NCI-H2107 treated with DMSO at 0.1 percent for 48 hours (cell line): Measurements from ENCODE around the gene ZCCHC7.
"Not testable (repeated sequence)": the region's sequence is repeated elsewhere in the genome, so short reads cannot be mapped to it uniquely, and the experiment has no call there.

Experiments
- DNase-seq: peaks from one replicate; lab custom pipeline; 2025; ENCODE audit not compliant: unreplicated experiment; lab: John Stamatoyannopoulos, UW

ZCCHC7 gene

DNA sequence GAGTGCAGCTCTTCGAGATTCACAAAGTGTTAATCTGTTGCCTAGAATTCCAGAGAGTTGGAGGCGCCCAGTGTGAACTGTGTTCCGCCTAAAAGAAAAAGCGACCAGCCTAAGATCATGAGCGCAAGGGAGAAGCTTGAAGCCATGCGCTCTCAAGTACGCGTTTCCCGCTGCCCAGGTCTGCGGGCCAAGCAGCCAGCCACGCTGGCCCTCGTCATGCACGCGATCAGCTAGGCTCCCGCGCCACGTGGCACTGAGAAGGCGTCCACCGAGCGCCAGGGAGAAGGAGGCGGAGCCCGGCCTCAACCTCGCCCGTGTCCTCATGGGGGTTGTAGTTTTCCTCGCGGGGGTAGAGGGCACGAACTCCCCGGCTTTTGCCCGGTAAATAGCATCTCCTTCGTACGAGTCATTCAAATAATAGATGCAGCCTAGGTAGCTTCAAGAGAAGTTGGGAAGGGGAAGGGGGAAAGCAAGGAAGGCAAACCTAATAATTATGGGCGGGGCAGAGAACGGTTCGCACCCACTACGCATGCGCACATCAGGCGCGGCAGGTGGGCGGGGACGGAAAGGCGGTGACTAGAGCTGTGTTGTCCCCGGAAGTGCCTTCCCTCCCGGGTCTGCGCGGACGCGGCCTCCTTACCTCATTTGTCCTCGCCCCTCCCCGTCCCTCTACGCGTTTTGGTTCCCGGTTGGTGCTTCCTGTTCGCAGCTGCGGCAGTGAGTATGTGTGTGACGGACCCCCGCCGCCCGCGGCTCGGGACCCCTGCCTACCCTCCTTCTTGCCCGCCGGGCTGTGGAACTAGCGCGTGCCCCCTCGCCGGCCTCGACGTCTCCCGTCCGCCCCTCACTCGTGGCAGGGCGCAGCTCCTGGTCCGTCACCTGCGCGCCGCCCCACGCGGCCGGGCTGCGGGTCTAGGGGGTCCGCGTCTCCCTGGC lies at the start of gene ZCCHC7:
Gene ZCCHC7, plus strand, starts transcription at position 668 of the 936 bp plus-strand sequence.
- DNase-seq = peak; percentile 84

DNA sequence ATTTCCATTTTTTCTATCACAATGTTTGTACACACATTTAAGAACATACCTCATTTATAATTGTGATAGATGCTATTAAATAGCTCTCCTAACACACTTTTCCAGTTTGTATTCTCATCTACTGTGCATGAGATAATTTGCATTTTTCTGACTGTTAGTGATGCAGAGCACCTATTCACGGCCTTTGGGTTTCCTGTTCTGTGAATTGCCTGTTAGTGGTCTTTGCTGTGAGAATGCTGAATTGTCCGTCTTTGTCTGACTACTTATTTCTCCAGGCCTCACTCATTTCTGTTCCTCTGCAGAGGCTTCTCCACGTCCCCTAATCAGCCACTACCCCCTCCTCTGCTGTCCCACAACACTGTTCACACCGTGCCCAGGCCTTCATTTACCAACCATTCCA lies 45.6 kb upstream of the ZCCHC7 start:
- DNase-seq = not testable (repeated sequence)

DNA sequence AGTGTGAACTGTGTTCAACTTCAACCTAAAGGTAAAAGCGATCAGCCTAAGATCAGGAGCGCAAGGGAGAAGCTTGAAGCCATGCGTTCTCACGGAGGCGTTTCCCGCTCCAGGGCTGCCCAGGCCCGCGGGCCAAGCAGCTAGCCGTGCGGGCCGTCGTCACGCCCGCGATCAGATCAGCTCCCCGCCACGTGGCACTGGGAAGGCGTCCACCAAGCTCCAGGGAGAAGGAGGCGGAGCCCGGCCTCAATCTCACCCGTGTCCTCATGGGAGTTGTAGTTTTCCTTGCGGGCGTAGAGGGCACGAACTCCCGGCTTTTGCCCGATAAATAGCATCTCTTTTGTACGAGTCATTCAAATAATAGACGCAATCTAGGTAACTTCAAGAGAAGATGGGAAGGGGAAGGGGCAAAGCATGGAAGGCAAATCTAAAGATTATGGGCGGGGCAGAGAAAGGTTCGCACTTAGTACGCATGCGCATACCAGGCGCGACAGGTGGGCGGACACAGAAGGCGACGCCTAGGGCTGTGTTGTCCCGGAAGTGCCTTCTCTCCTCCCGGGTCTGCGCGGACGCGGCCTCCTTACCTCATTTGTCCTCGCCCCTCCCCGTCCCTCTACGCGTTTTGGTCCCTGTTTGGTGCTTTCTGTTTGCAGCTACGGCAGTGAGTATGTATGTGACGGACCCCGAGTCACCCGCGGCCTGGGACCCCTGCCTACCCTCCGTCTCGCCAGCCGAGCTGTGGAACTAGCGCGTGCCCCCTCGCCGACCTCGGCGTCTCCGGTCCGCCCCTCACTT lies 40.8 kb upstream of the ZCCHC7 start:
- peak; percentile 98 for DNase-seq

DNA sequence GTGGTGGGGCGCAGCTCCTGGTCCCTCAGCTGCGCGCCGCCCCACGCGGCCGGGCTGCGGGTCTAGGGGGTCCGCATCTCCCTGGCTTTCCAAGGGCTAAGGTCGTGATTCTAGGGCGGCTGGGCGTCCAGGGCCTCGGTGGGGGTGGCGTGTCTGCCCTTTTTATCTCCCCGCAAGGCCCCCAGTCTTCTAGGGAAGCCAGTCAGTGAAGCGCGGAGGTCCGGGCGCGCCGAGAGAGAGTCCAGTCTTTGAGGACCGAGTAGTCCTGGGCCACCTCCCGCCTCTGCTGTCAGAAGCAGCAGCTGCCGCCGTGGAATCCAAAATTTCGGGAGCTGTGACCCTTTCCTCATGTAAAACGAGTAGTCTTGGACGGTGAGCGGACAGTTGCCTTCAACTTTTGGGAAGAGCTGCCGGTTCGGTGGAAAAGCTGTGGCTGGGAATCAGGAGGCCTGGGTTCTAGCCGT lies 40.2 kb upstream of the ZCCHC7 start:
- DNase-seq = not testable (repeated sequence)

DNA sequence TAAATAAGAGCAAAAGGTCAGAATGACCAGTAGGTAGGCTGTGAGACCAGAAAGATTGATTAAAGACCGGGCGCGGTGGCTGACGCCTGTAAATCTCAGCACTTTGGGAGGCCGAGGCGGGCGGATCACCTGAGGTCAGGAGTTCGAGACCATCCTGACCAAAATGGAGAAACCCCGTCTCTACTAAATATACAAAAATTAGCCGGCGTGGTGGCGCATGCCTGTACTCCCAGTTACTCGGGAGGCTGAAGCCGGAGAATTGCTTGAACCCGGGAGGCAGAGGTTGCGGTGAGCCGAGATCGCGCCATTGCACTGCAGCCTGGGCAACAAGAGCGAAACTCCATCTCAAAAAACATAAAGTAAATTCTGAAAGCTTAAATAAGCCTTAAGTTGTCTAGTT lies 38.9 kb upstream of the ZCCHC7 start:
- not testable (repeated sequence) for DNase-seq

DNA sequence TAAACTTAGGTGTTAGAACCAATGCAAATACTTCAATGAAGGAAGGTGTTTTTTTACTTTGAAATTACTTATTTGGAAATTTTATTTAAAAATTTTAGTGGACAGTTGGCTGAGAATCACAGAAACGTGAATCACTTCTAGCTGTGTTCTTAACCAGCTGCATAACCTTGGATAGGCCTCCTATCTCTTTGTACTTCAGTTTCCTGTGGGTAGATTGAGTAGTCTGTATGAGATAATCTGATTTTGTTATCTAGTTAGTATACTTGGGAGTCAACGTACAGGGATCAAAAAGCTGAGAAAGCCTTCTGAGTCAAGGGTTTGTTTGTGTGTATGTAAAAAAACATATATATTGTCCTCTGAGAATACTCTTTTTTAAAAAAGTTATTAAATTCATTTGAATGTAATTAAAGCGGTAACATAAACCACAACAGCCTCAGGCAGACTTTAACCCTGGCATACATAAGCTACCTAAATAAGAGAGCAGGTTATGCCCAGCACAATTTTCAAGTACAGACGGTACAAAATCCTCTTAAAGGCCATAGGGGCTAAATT lies 38.1 kb upstream of the ZCCHC7 start:
- no peak for DNase-seq

DNA sequence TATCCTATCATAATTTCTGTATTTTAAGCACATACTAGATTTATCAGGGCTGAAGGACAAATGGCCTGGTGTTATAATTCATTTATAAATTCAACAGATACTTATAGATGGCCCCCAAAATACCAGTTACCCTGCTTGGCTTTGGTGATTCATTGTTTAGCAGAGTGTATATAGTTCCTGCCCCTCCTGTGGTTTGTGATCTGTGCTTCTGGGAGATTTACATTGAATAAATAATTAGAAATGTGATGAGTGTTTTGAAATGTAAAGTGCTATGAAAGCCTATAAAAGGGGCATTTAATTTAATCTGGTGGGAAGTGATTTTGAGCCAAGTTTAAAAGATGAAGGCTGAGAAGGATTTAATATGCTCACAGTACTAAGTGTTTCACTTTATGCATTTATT lies 36.7 kb upstream of the ZCCHC7 start:
- no peak for DNase-seq

DNA sequence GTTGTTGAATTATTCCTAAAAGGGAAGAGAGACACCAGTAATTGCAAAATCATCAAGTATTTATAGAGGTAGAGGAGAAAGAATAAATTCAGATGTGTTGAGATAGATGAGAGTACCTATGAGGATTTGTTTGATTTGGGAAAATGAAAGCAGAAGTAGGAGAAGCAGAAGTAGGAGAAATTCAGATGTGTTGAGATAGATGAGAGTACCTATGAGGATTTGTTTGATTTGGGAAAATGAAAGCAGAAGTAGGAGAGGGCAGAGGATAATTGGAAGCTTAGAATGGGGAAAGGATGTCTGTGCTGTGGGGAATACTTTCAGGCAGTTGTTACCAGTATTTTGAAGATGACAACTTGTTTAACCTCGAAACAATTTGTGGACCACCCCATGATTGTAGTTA lies 35.1 kb upstream of the ZCCHC7 start:
- no peak for DNase-seq

DNA sequence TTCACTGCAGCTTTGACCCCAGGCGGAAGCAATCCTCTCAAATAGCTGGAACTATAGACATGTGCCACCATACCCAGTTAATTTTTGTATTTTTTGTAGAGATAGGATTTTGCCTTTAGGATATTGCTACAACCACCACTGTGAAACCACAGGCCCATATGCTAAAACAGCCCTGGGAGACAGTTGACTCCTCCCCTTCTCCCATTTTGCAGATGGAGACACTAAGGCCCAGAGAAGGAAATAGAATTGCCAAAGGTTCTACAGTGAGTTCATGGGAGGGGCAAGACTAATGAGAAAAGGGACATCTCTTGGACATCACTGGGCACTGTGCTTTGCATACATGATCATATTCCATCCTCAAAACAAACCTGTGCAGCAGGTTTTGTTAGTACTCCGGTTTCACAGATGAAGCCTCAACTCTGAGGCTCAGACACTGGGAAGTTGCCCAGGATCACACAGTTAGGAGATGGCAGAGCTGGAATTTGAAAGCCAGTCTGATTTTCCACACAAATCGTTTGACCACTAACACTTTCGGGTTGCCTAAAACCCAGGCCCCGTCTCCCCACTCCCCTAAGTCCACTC lies 27.6 kb upstream of the ZCCHC7 start:
- not testable (repeated sequence) for DNase-seq

DNA sequence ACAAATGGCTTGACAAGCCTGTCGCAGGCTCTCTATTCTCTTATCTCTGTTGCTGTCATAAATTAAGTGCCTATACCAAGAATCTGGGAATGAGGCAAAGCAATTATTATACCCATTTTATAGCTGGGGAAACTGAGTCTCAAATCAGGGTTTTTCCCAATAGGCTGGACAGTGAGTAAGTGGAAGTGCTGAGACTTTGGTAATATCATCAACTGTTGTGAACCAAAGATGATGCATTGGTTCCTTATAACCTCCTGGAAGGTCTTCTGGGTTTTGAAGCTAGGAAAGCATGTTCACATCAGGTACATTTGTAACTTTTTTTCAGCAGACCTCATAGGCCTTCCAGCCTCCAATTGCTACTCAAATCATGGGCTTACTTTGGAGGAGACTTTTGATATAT lies 25.6 kb upstream of the ZCCHC7 start:
- no peak for DNase-seq

DNA sequence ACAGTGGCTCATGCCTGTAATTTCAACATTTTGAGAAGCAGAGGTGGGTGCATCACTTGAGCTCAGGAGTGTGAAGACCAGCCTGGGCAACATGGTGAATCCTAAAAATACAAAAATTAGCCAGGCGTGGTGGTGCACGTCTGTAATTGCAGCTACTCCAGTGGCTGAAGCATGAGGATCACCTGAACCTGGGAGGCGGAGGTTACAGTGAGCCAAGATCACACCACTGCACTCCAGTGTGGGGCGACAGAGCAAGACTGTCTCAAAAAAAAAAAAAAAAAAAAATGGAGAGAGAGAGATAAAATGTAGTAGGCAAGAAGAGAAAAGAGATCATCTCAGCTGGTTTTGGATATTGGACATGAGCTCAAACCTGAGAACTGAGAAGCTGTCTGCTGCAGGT lies 23.7 kb upstream of the ZCCHC7 start:
- no peak for DNase-seq

DNA sequence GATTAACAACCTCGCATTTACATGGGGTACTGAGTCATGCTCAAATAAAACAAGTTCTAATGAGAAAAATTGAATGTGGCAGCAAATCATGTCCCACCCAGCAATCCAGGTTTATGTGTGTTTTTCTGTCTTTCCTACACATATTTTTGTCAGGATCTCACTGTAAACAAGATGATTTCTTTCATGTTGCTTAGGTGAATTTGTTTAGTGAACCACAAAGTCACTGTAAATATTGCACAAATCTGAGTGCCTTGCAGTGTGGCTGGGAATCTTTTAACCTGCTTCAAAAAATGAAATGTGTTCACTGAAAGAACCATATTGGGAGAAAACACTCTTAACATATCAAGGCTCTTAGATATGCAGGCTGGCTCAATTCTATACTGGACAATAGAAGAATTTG lies 23.1 kb upstream of the ZCCHC7 start:
- DNase-seq = no peak

DNA sequence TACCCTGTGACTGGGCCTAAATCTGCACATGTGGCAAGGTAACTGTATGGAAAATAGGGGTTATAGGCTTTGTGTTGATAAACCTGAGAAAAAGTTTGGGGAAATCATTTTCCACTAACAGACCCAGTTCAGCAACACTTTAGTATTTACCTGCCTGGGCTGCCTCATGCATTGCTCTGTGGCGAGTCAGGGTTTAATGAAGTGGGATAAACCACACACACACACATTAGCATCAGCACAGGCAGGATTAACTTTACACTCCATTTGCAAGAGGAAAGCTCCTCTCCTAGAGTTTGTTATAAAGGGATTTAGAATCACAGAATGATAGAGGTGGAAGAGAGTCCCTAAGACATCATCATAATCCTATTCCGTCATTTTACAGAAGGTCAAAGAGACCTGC lies 20.0 kb upstream of the ZCCHC7 start:
- DNase-seq = no peak

DNA sequence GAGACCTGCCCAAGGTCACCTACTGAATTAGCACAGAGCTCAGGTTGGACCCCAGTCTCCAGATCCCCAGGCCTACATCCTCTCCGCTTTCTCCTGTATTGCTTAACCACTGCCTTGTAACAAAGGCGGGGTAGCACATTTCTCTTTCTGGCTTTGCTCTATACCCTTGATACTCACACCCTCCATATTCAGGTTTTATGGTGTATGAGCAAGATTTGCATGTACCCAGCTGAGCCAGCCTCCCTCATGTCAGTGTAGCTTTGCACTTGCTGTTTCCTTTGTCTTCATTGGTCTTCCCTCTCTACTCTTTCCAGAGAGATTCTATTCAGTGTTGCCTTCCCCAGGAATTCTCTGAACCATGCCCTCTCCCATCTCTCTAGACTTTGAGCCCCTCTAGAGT lies 19.6 kb upstream of the ZCCHC7 start:
- no peak for DNase-seq

DNA sequence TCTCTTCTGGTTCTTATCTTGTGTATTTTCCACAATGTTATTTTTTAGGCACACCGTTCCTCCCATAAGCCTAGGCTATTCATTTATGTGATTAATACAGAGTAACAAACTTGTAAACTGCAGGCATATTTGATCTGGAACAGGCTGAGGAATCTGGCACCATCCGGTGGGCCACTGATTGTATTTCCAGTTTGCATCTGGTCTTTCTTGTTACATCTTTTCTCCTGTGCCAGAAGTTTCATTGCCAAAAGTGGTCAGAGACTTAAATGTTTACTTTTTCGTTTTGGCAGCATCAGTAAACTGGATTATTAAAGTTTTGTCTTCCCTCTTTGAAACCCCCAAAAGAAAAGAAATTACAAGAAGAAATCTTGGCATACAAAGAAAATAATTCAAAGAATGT lies 17.9 kb upstream of the ZCCHC7 start:
- DNase-seq = no peak

DNA sequence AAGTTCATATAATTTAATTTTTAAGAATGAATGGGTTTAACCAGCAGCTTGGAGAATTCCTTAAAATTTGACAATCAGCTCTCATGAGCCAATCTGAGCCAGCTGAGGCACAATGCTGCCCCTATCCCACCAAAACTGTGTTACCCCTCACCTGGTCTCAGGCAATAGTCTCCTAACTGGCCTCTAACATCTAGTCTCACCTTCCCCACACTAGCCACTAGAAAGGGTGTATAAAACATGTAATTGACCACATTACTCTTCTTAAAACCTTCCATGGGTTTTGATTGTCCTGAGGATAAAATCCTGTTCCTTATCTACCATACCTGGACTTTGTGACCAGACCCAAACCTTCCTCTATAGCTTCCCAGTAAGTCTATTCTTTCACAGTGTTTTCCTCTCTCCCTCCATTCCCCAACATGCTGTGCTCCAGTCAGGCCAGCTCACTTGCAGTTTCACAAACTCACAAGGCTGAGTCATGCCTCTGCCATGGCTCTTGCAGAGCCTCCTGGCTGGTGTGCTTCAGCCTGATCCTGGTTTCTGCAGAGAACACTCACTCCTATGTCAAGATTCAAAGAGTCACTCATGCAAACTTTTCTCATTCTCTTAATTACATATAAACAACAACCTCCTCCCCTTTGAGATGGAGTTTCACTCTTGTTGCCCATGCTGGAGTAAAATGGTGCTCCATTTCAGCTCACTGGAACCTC lies 16.0 kb upstream of the ZCCHC7 start:
- no peak for DNase-seq

DNA sequence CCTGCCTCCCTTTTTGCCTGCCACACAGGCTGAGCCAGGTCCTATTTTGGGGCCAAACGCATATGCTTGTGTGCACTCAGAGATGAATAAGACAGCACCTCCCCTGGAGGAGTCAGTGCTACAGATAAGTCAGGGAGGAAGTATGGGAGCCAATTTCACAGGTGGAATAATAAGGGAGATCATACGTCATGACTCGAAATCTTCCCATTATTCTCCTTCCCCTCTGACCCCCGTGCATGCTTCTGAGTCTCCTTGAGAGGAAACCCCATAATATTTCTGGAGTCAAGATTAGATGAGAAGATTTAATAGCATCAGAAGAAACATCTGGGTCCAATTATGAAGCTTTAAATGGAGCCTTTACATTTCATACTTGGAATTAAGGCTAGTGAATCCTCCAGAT lies 15.1 kb upstream of the ZCCHC7 start:
- DNase-seq = no peak

DNA sequence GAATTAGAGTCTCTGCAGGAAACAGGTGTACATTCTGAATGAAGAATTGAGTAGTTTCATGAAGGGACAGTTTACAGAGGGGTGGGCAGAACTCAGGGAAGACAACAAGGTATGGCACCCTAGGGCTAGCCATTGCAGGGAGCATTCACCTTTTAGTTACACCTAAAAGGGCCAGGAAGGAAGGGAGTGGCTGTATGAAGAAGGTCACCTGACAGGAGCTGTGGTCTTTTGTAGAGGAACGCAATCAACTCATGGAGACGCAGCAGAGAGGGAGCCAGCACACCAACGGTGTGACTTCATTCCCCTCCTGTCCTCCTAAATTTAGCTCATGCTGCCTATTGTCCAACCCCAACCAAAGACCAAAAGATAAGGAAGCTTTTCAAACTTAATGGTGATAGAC lies 12.7 kb upstream of the ZCCHC7 start:
- DNase-seq = no peak

DNA sequence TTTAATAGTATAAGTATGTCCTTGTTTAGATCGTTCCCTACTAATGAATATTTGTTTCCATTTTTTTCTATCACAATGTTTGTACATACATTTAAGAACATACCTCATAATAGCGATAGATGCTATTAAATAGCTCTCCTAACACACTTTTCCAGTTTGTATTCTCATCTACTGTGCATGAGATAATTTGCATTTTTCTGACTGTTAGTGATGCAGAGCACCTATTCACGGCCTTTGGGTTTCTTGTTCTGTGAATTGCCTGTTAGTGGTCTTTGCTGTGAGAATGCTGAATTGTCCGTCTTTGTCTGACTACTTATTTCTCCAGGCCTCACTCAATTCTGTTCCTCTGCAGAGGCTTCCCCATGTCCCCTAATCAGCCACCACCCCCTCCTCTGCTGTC lies 5.9 kb upstream of the ZCCHC7 start:
- not testable (repeated sequence) for DNase-seq

DNA sequence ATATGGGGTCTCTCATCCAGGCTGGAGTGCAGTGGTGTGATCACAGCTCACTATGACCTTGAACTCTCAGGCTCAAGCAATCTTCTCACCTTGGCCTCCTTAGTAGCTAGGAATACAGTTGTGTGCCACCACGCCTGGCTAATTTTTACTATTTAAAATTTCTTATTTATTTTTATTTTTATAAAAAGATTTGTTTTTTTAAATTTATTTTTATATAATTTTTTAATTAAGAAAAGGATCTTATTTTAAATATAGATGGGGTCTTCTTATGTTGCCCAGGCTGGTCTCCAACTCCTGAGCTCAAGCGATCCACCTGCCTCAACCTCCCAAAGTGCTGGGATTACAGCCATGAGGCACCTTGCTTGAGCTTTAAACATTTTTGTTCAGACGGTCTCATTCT lies 2.4 kb upstream of the ZCCHC7 start:
- DNase-seq = no peak

DNA sequence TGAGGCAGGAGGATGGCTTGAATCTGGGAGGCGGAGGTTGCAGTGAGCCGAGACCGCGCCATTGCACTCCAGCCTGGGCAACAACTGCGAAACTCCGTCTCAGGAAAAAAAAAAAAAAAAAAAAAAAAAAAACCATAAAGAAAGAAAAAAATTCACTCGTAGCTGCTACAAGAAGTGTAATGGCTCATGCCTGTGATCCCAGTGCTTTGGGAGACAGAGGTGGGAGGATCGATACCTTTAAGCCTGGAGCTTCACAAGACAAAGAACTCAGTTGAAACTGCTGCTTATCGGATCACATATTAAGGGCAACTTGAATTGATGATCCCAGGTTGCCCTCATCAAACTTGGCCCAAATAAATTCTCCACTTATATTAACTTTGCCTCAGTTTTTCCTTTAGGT lies 1.0 kb upstream of the ZCCHC7 start:
- no peak for DNase-seq
